Activated naive CD4-positive, alpha-beta T cell treated with Interleukin-2 at 50 U/mL for 16 hours (primary cell): ENCODE data around the gene CARS2.
"Not testable (repeated sequence)": the region's sequence is repeated elsewhere in the genome, so short reads cannot be mapped to it uniquely, and the experiment has no call there.

Source experiments
- DNase-seq: peaks from one replicate; pipeline ENCODE4 v3.0.0-alpha.2; 2020

Gene CARS2

DNA sequence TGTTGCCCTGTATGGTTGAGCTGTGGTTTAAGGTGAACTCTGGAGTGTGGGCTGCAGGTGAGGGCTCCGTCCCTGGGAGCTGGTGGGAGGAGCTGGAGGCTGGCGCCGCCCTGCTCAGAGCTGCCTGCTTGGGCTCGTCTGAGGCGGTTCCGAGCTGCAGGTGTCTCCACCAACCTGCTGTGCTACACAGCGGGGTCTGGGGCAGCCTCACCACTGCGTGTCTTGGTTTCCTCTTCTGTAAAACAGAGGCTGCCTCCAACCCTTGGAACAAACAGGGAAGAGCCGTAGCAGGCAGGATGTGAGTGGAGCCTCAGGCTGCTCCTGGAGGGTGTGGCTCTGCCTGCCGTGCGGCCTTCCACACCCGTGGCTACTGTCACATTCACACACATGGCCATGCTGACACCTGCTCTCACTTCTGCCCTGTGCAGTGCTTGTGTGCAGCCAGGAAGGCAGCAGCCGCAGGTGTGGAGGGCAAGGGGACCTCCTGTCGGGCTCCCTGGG, 69.2 kb downstream of the CARS2 start:
- DNase-seq, result no peak

DNA sequence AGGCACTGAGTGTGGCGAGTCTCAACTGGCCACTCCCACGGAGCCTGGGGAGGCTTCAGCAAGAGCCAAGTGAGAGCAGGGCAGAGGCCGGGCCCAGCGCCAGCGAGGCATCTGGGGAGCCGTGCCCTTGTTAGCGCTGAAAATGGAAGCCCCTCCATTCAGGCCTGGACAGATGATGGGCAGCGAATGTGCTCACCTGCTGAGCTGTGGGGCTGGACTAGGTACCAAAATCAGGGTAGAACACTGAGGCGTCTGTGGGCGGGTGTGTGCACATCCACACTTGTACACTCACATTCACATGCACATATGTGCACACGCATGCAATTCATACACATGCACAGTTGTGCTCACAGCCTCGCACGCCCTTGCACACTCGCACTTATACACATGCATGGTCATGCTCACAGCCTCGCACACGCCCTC, 69.9 kb downstream of the CARS2 start:
- DNase-seq, result no peak

DNA sequence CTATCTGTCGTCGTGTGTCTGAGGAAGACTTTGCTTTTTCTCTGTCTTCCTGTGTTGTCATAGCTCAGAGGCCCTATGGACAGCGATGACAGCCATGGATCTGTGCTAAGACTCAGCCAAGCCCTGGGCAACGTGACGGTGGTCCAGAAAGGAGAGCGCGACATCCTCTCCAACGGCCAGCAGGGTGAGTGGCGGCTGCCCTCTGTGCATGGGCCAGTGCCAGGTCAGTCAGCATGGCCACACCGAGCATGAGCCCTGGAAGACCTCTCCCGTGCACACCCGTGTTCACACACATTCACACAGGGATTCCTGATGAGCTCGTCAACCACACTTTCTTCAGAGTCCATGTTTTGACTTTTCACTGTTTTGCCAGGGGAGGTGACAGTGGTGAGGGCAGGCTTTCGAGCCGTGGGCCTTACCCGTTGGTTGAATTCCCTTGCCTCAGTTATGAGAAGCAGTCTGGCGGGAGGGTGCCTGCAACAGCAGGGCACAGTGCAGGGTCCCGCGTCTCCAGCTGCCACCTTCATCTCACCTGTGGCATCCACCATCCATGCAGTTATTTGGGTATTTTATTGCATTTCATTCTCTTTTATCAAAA, 70.4 kb downstream of the CARS2 start:
- DNase-seq, result no peak

DNA sequence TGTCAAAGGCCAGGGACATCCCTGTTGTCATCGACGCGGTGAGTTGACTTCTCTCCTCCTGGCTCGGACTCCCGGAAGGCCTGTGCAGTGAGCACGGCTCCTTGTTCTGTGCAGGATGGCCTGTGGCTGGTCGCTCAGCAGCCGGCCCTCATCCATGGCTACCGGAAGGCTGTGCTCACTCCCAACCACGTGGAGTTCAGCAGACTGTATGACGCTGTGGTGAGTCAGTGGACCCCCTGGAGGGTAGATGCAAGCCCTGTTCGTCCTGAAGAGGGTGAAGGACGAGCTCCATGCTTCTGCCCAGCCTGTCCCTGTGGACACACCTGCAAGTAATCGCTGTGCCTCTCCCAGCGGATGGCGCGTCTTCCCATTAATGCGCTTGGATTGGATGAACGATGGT, 71.4 kb downstream of the CARS2 start:
- no peak for DNase-seq

DNA sequence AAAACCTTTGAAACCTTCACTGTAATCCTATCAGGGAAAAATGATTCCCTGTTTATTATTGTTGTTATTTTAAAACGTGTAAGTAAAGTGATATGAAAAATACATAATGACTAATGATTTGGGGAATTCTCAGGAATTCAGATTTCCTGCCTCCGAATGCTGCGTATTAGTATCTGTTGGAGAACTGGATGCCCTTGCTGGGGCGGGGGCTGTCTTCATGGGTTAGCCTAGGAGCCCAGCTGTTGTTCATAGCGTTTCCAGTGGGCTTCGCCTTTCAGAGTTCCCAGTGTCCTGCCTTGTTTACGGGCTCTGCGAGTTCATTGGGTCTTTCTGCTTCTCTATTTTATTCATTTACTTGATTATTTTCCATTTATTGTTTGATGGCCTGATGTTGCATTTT, 72.1 kb downstream of the CARS2 start:
- no peak for DNase-seq

DNA sequence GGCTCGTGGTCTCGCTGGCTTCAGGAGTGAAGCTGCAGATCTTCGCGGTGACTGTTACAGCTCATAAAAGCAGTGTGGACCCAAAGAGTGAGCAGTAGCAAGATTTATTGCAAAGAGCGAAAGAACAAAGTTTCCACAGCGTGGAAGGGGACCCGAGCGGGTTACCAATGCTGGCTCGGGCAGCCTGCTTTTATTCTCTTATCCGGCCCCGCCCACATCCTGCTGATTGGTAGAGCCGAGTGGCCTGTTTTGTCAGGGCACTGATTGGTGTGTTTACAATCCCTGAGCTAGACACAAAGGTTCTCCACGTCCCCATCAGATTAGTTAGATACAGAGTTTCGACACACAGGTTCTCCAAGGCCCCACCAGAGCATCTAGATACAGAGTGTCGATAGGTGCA, 73.7 kb downstream of the CARS2 start:
- not testable (repeated sequence) for DNase-seq

DNA sequence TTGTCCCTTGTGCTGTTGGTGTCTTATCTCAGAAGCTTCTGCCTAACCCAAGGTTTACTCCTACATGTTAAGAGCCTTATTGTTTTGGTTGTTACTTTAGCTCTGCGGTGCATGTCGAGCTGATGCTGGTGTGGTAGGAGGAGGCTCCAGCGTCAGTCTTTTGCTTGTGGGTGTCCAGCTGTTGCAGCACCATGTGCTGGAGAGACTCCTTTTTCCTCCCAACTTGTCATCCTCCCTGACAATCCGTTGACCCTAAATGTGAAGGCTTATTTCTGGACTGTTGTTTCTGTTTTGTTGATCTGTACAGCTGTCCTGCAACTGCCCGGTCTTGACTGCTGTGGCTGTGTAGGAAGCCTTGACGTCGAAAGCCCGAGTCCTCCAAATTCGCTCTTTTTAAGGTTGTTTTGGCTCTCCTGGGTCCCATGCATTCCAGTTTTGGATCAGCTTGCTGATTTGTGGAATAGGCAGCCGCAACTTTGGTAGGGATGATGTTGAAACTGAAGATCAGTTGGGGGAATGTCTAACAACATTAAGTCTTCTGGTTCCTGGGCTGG, 75.3 kb downstream of the CARS2 start:
- DNase-seq, result no peak

DNA sequence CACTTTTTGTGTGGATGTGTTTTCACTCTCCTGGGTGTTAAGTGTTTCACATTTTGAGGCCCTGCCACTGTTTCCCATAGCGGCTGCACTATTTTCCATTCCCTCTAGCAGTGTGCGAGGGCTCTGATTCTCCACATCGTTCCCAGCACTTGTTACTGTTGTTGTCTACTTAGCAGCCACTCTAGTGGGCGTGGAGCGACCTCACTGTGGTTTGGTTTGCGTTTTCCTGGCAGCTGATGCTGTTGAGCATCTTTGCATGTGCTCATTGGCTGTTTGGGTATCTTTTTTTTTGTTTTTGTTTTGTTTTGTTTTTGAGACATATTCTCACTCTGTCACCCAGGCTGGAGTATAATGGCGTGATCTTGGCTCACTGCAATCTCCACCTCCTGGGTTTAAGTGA, 76.2 kb downstream of the CARS2 start:
- peak; percentile 37 for DNase-seq

DNA sequence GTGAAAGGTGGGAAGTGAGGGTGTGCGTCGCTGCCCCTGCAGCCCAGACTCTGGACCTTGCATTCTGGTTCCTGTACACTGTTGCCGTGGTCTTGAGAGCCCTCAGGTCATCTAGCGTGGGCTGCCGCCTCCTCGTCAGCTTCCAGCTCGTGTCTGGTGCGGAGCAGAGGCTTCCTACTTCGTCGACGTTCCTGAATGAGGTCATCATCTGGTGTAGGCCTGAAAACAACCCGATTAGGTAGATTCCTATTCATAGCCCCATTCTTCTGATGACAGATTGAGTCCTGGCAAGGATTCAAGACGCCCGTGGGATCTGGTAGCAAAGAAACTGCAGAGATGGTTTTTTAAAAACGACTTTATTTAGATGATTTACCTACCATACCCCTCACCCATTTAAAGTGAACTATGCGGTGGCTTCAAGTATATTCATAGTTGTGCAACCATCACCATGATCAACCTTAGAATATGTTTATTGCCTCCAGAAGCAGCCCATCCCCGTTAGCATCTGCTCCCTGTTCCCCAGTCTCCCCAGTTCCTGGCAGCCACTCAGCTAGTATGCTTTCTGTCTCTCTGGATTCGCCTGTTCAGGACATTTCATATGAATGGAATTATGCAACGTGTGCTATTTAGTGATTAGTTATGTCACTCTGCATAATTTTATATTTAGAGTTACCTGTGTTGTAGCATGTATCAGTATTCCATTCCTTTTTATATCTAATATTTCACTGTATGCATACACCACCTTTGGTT, 76.8 kb downstream of the CARS2 start:
- no peak for DNase-seq

DNA sequence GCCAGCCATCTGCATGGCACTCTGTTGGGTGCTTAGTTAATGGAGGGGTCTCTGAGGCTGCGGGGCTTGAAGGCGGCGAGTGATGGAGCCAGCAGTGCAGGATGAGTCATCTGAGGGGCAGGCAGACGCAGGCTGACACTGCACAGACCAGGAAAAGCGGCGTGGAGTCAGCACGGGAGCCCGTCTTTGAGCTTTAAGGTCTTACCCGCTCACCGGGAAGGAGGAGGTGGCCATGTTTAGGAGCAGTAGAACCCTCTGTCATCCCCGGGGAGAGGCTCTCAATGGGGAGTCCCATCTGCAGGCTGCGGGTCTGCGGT, 77.5 kb downstream of the CARS2 start:
- DNase-seq, result no peak

DNA sequence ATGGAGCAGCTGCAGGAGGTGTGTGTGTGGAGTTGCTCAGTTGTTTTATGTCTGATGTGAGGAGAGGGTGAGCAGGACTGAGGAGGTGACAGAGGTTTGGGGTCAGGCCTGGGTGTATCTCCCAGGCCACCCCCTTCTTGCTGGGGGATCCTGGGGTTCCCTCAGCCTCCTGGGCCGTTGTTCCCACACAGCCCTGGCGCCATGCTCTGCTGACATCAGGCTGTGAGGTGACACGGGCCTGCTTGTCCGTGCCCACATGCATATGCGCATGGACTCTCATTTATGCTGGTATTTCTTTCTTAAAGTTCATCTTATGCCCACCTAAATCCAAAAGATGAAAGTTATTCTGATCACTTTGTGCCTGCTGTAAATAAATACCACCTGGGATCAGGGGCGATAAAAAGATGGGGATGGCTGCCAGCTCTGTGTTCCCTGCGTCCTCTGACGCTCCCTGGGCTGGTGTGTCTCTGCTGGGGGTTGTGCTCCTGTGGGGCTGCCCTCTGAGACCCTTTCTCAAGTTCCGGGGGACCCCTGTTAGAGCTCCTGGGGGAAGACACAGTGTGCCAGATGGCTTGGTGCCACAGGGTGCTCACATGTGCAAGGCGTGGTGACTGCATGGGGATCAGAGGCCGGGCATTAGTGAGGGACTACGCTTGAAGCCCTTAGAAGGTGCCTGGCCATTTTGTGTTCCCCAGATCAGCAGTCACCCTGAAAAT, 78.0 kb downstream of the CARS2 start:
- DNase-seq, result no peak

DNA sequence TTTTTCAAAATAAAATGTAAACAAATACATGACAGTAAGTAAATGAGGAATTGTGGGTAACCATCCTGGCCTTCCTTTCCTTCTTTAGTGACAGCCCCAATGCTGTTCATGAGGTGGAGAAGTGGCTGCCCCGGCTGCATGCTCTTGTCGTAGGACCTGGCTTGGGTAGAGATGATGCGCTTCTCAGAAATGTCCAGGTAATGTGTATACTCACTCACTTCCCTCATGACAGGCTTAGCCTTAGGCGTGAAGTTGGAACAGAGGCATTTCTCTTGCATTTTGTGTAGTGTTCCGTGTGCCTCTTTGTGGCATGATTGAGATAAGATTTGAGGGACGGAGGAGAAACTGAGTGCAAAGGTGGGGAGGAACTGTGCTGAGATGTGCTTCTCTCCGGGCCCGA, 78.6 kb downstream of the CARS2 start:
- DNase-seq, result no peak

DNA sequence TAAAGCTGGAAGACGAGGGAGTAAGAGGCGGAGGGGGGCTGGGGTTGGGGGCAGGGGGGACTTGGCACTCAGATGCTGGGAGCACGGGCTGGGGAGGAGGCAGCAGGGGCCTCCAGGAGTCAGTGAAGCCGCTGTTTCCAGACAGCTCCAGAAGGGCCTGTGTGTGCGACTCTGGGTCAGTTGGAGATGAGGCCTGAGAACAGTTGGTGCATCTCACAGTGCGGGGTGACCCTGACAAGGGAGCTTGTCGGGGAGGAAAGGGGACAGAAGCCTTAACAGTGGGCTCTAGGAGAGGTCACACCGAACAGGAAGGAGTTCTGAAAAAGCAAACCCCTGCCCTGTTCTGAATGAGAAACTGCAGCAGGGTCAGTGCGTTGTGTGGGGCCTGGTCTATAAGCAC, 79.4 kb downstream of the CARS2 start:
- DNase-seq, result no peak

DNA sequence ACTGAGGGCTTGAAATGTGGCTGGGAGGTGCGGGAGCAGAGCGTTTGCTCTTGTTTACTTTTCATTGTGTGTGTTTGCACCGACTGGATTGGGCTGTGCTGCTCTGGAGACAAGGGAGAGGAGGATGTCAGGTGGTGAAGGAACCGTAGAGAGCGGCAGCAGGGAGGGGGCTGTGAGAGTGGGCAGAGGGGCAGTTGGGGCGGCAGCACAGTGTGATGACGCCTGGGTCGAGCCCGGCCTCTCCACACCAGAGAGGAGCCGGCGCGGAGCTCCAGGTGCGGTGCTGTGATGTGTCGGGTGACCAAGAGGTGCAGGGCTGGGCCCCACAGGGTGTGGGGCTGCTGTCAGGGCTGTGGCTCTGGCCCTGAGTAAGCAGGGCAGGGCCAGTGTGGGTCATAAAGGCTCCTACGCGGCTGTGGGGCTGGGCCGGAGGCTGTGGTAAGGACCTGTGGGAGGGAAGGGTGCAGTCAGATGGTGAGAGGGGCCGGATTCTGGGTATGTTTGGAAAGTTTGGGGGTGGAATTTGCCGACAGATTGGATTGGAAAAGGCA, 80.1 kb downstream of the CARS2 start:
- DNase-seq, result no peak

DNA sequence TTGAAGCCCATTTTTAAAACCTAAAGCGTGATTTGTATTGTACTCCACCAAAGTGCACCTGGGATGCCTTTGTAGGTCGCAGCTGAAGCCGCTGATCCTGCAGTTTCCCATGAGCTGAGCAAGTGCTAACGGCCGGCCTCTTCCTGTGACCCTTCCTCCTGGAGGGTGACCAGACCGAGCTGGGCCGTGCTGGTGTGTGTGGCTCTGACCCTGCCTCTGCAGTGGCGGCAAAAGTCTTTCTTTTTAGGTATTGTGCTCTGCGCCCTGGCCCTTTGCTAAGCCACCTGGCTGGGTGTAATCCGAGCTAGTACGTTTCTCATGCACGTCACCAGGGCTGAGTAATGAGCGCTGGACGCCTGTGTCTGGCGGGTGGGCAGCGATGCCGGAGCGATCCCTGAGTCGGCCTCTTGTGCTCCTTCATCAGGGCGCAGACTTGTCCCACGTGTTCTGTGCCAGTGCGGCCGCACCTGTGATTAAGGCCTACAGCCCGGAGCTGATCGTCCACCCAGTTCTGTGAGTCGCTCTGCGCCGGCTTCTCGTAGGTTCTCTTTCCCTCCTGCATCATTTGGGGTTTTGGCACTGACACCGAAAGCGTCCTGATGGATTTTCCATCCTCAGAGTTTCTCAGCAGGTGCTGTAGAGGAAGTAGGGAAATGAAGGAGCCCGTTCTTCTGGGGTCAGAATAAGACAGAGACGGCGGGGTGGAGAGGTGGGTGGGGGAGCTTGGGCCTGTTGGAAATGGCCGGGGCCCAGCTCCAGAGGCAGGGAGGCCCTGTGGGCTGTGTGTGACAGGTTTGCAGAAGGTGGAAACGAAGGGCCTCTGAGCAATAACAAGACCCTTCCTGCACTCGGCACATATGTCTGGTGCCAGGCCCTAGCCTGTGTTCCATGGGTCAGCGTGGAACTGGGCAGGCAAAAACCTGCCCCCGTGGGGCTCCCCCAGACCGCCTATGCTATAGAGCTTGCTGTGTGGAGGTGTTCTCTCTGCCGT, 80.9 kb downstream of the CARS2 start:
- no peak for DNase-seq

DNA sequence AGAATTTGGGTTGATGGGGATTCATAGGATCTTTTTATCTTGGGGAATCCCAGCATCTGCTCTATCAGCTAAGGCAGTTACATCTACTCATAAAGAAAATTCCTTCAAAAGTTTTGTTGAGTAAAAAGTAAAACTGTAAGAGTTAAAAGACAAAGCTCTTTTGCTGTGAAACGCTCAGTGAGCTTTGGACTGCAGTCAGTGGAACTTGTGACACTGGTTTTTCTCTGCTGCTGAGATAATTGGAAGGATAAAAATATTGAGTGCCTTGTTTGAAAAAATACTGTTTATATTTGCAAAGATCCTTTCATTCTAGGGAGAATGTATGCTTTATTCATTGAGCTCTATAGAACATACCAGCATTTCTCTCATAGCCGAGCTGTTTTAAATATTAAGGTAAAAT, 85.3 kb downstream of the CARS2 start:
- DNase-seq, result no peak

DNA sequence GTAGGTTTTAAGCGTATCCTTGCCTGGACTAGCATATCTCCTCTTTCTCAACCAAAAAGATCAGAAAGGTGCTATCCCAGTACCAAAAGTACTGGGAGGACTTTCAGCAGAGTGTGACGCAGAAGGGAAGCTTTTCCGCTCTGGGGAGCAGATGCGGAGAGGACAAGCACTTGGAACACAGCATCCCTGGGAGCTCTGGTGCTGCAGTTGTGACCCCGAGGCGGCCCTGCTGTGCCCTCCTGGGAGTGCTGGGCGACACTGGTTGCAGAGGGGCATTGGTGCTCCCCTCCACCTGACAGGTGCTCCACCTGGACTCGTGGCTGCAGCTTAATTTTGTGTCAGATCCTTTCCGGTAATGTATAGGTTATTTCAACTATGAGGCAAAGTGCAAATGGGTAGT, 87.1 kb downstream of the CARS2 start:
- no peak for DNase-seq

DNA sequence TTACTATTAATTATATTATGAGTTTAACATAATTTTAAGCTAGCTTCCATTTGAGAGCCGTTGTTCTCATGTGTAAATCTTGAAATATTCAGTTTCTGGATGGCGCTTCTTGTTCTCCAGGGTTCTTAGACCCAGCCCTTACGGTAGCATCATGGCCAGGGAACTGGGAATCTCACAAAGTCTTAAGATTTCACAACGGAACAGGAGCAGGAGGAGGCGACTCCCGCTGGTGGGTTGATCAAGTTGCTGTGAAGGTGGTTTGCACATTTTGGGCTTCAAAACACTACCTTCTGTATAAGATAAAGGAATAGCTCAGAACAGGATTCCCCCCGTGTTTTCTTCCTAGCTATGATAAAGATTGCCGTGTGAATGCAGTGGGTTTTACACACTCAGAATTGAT, 87.7 kb downstream of the CARS2 start:
- no peak for DNase-seq

DNA sequence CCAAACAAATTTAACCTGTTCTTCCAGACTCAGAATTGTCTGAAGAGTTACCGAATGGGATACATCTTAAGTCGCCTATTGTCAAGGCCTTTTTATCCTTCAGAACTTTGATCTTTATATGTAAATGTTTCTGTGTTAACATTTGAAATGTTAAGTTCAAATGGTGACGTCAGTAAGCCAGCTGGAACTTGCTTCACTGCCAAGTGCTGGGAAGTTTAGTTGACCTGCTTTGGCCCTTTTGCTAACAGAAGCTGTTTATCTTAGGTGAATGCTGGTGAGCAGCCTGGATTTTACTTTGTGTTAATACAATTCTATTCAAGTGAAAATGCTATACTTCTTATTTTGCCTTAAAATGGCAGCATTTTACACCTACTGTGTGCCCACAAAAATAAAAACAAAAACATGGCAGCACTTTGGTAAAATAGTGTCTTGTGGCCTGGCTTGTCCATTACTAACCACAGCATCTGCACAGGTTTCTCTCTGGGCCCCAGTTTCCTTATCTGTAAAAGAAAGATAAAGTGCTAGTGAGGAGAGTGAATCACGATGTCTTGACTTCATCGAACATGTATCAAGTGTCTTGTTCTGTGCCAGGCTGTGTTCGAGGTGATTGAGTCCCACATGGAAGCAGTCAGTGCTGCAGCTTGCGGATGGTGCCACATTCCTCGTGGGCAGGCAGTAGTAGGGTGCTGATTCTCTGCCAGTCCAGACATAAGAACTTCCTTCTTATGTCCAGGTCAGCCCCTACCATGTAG, 88.4 kb downstream of the CARS2 start:
- no peak for DNase-seq

DNA sequence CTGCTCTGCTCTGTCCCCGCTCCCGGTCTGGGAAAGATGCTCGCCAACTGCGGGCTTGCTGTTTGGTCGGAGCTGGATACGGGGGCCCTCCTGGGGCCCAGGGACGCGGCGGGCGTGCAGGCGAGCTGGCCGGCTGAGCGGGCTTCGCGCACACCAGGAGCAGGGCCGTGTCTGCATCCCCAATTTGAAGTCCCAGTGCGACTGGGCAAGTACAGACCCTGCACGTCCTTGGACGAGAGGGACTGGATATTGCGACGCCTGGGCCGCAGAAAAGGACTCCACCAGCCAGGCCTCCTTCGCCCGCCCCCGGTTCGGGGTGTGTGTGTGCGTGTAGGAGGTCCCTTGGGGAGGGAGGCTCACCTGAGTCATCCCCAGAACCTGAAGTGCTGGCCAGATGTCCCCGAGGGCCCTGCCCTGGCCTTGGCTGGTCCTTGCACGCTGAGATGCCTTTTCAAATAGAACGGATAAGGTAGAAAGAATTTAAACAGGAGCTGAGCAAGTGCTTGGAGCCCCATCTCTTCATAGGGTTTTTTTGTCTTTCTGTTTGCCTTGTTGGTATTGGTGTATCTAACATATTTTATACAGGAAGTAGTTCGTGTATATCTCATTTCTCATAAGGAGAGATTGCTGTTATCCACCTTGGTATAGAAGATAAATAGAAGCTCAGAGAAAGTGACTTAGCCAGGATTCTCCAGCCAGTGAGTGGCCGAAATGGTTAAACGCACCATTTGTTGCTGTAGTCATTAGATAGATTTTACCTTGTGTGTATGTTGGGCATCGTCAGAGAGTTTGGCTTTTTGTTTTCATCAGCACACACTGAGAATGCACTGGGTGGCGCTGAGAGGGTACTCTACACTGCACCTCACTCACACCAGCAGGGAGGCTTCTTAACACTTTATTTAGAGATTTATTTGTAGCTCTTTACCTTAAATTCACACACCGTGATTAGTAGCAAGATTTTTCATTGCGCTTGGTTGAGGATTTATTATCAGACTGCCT, 89.5 kb downstream of the CARS2 start:
- peak; percentile 57 for DNase-seq
